Measurements from ENCODE around the gene ZHX3. TPM values are rescaled to one million over a fixed set of nuclear protein-coding genes. Genes with fewer than 3 reads are reported as not detected.

ZHX3 gene
- total and polyA plus RNA-seq, 2 of the 13 experiments (the other 11 are each of a cell fraction or from before 2014, with no cell fraction given), result 8.4 to 11.7 TPM

DNA sequence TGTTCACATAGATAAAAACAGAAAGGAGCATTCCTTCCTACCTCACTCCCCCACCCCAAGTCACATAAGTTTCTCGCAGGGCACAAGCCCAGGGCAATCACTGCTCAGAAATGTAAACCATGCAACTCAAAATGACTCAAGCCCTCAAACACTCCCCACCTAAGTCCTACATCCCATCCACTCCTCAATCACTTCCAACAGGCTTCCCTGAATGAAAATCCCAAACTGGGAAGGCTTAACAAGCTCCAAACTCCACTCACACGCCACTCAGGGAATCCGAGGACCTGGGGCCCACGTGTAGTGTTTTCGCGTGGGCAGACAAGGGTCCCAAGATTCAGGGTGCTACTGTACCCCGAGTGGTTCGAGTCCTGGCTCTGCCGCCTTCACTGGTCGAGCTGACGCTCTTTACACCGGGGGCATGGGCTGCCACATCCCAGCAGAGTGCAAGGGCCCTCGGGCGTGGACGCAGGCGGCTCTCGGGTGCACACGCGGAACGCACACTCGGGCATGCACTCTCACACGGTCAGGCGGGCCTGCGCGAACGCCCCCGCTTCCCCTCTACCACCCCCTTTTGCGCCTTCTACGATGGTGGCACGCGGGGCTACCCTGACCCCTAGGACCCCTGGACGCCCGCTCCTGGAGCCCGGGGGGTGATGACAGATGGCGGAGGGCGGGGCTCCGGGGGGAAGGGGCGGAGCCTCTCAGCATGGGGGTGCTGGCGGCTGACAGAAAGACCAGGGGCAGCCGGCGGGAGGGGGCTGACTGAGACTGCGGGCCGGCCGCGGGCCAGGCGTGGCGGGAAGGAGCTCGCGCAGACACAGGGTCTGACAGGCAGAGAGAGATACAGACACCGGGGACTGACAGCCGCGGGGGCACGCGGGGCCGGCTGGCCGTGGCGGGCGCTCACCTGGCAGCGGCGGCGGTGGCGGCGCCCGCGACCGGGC, 657 bp downstream of the ZHX3 start (continued):
- TF ChIP-seq SMAD3 (CRISPR knock-in tag; IDR thresholded peaks at IDR 0.05), result no peak
- TF ChIP-seq ZNF878 (CRISPR knock-in tag; IDR thresholded peaks at IDR 0.05), result no peak
- TF ChIP-seq MAZ (IDR thresholded peaks at IDR 0.05; ENCODE audit: borderline replicate concordance, low read depth, low read length), result peak; percentile 73
- no peak; the same call in 1 of the 2 replicates for TF ChIP-seq MAZ (CRISPR knock-in tag; IDR thresholded peaks at IDR 0.05; ENCODE audit: low read depth)
- no peak for TF ChIP-seq ZNF326 (CRISPR knock-in tag; IDR thresholded peaks at IDR 0.05; ENCODE audit: borderline replicate concordance)
- TF ChIP-seq, protein P1, sequence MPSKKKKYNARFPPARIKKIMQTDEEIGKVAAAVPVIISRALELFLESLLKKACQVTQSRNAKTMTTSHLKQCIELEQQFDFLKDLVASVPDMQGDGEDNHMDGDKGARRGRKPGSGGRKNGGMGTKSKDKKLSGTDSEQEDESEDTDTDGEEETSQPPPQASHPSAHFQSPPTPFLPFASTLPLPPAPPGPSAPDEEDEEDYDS (CRISPR knock-in tag; IDR thresholded peaks at IDR 0.05), result peak; percentile 20; the same call in 1 of the 2 replicates
- no peak for TF ChIP-seq DR1 (CRISPR knock-in tag; IDR thresholded peaks at IDR 0.05)
- no peak for TF ChIP-seq NCOR1 (IDR thresholded peaks at IDR 0.05; ENCODE audit: borderline replicate concordance, low read length)
- TF ChIP-seq ZNF335 (CRISPR knock-in tag; IDR thresholded peaks at IDR 0.05), result peak; percentile 85; the same call in 1 of the 2 replicates
- TF ChIP-seq JUNB (CRISPR knock-in tag; IDR thresholded peaks at IDR 0.05; ENCODE audit: borderline replicate concordance), result no peak
- TF ChIP-seq PHF21A (CRISPR knock-in tag; IDR thresholded peaks at IDR 0.05), result peak; percentile 48; the same call in 1 of the 2 replicates
- peak; percentile 85; the same call in 1 of the 2 replicates for TF ChIP-seq MTF2 (CRISPR knock-in tag; IDR thresholded peaks at IDR 0.05; ENCODE audit: borderline replicate concordance)
- TF ChIP-seq, protein P2, sequence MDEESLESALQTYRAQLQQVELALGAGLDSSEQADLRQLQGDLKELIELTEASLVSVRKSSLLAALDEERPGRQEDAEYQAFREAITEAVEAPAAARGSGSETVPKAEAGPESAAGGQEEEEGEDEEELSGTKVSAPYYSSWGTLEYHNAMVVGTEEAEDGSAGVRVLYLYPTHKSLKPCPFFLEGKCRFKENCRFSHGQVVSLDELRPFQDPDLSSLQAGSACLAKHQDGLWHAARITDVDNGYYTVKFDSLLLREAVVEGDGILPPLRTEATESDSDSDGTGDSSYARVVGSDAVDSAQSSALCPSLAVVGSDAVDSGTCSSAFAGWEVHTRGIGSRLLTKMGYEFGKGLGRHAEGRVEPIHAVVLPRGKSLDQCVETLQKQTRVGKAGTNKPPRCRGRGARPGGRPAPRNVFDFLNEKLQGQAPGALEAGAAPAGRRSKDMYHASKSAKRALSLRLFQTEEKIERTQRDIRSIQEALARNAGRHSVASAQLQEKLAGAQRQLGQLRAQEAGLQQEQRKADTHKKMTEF (CRISPR knock-in tag; IDR thresholded peaks at IDR 0.05), result peak; percentile 33; the same call in 1 of the 2 replicates
- TF ChIP-seq EEA1 (CRISPR knock-in tag; IDR thresholded peaks at IDR 0.05; ENCODE audit: borderline replicate concordance), result no peak; the same call in 1 of the 2 replicates
- TF ChIP-seq ZFX (CRISPR knock-in tag; IDR thresholded peaks at IDR 0.05; ENCODE audit: low read depth), result peak; percentile 61
- TF ChIP-seq ZNF460 (CRISPR knock-in tag; IDR thresholded peaks at IDR 0.05; ENCODE audit: borderline replicate concordance), result no peak
- 0 out of 2 replicates have a peak, but pooled peaks have one; percentile 38 for TF ChIP-seq ZZZ3 (CRISPR knock-in tag; IDR thresholded peaks at IDR 0.05; ENCODE audit: borderline replicate concordance)
- no peak for TF ChIP-seq MBNL3 (CRISPR knock-in tag; conservative IDR thresholded peaks at IDR 0.05)
- TF ChIP-seq NR2F1 (CRISPR knock-in tag; IDR thresholded peaks at IDR 0.05), result peak; percentile 73 to 89
- TF ChIP-seq NBN (conservative IDR thresholded peaks at IDR 0.05), result no peak
- TF ChIP-seq FOXA3 (CRISPR knock-in tag; IDR thresholded peaks at IDR 0.05), result no peak
- no peak for TF ChIP-seq RAD51 (IDR thresholded peaks at IDR 0.05; ENCODE audit: borderline replicate concordance)
- no peak for TF ChIP-seq ZNF343 (CRISPR knock-in tag; IDR thresholded peaks at IDR 0.05)
- TF ChIP-seq, protein P3, sequence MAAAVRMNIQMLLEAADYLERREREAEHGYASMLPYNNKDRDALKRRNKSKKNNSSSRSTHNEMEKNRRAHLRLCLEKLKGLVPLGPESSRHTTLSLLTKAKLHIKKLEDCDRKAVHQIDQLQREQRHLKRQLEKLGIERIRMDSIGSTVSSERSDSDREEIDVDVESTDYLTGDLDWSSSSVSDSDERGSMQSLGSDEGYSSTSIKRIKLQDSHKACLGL (CRISPR knock-in tag; IDR thresholded peaks at IDR 0.05), result peak; percentile 85; the same call in 1 of the 2 replicates
- TF ChIP-seq SPEN (CRISPR knock-in tag; IDR thresholded peaks at IDR 0.05; ENCODE audit: low read depth), result no peak; the same call in 1 of the 2 replicates
- no peak for TF ChIP-seq FOSL1 (CRISPR knock-in tag; IDR thresholded peaks at IDR 0.05; ENCODE audit: borderline replicate concordance)
- TF ChIP-seq POLR2A (IDR thresholded peaks at IDR 0.05; ENCODE audit: insufficient read depth in 1 of 2, low read depth in 2 of 2, low read length in 2 of 2), result peak in 1 of 2 experiments; percentile 45; a peak in 3 of 4 replicates
- TF ChIP-seq ZNF747 (CRISPR knock-in tag; IDR thresholded peaks at IDR 0.05; ENCODE audit: borderline replicate concordance), result no peak; the same call in 1 of the 2 replicates
- 0 out of 2 replicates have a peak, but pooled peaks have one; percentile 62 for TF ChIP-seq ZNF589 (CRISPR knock-in tag; conservative IDR thresholded peaks at IDR 0.05)
